HG02885 (cell line): Measurements from ENCODE around the gene DOCK2.

Experiments
- ATAC-seq: cut with Tn5 transposase; IDR thresholded peaks from one replicate; pipeline ENCODE4 v1.9.1; 2021; ENCODE audit warnings: mild to moderate bottlenecking; ENCODE audit not compliant: unreplicated experiment, poor library complexity

Gene DOCK2

DNA sequence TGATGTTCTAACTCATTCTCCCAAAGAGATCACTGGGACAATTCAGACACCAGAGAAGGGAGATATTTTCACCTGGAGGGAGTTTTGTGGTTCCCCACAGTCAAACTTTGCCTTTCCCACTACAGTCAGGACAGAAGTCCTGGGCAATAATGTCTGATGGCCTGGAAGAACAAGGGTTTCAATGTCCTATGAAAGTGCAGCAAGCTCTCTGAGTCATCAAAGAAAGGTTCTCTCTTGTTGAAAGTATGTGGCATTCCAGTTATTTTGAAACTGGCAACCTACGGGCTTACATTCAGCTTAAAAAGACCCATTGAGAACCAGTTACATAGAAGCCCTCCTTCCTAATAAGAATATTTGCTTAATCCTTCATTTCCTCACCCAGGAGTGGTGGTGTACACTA lies 239.3 kb downstream of the DOCK2 start:
- no peak for ATAC-seq

DNA sequence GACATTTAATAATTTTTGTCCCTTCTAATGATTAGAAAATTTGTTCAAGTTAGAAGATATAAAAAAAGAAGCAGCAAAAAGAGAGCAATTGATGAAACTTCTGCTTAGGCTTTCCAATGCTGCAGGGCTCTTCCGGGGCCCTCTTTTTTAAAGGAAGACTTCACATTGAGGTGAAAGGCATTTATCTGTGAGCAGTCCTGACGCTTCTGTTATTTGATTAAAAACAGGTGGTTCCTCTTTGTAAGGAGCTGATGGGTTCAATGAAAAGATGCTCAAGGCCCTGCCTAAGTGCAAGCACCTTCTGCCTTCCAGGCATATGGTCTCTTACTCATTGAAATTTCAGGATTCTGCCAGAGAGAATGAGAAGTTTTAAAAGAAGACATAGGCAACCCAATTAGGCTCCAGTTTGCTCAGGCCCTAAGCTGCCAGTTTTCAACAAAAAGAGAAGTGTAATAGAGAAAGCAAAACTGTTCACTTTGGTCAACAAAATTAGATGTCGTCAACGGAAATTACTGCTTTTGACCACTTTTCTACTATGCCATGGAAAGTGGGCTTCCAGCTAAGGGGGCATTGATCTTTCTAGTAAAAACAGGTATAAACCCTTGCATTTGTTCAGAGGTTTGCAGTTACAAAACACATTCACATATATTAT lies 243.1 kb downstream of the DOCK2 start:
- ATAC-seq = peak; percentile 71

DNA sequence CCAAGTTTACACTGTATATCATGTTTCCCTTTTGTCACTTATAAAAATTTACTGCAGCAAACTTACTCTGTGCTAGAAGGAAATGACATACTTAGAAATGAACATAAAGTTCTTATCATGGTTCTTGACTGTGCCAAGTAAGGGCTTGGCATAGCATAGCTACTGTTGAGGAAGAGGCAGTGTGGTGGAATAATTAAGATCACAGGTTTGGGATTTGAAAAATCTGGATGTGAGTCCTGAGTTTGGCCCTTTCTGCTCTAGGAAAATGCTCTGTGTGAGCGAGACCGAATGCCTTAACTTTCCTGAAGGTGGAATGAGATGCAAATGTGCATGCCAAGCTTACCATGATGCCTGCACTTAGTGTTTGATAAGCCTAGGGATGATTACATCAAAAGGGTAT lies 243.7 kb downstream of the DOCK2 start:
- no peak for ATAC-seq

DNA sequence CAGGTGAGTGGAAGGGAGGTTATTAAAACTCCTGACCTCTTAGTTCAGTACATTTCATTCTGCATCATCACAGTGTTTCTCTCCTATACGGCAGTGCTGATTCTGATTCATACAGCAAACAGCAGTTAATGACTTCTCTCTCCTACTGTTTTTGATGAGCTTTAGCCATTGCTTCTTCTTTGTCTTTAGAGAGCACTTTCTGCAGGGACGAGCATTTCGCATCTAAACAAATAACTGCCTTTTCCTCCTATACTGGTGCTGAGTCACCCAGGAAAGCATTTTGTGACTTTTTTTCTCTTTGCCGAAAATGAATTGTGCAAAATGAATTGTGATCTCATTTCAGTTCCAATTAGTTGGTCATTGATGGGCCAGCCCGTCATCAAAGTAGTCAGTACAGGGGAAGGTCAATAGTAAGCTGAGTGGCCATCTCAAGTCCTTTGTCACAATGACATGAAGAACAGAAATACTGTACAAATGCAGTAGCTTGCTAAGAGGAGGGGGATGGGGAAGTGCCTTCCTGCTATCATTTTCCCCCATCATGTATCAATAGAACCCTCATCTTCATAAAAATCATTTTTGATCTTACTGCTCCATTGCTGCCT lies 244.7 kb downstream of the DOCK2 start:
- no peak for ATAC-seq

DNA sequence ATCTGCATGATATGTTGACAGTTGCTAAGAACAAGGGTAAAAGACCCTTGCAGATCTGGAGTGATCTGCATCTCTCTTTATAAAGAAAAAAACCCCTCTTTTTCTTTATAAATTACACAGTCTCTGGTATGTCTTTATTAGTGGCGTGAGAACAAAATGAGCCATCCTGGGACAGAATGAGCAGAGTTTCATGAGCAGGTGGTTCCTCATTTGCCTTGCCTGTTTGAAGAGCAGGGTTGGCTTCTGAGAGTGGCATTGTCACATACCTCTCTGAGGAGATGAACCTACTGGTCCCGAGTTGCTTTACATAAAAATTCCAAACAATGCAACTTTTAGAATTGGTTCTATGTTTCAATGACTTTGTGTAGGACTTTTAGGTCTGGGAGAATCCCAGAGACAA lies 249.0 kb downstream of the DOCK2 start:
- peak; percentile 66 for ATAC-seq

DNA sequence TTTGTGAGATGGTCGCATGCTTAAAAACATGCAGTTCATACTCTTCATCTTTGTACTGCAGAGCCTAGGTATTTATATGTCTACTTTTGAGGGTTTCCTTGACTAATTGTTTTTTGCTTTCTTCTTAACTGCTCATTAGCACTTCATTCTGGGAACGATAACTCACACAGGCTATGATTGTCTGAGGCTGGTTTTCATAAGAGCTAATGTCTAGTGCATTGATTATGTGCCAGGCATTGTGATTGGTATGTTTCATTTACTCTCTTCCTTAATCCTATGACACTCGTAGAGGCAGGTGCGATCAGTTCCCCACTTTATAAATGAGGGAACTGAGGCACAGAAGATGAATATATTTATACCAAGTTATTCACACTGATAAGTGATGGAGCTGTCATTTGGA lies 249.6 kb downstream of the DOCK2 start:
- no peak for ATAC-seq

DNA sequence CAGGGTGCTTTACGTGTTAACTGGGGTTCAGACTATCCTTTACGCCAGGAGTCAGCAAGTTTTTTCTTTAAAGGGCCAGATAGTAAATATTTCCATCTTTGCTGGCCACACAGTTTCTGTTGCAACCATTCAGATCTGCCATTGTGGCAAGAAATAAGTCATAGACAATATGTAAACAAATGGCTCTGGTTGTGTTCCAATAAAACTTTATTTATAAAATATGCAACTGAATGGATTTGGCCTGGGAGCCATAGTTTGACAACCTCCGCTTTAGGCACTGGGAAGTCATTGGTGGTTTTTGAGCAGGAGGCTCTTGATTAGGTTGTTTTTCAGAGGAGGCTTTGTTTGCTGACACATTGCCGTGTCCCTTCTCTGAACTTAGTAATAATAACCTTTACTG lies 252.5 kb downstream of the DOCK2 start:
- ATAC-seq = no peak

DNA sequence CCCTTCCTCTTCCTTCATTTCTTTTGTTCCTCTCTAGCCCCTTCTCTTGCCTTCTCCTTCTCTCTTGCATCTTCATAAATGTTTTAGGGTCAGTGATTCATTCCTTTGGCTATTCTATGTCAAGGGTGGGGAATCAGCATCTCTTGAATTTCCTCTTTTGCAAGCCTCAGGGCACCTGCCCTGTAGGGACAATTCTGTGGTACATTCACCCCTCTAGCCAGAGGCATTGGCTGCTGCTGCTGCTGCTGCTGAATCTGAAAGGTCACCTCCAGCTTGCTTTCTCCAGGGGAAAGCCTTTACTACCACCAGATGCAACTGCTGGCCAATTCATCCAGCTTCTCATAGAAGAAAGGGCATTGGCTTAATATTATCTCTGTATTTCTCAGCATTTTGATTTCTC lies 255.9 kb downstream of the DOCK2 start:
- no peak for ATAC-seq

DNA sequence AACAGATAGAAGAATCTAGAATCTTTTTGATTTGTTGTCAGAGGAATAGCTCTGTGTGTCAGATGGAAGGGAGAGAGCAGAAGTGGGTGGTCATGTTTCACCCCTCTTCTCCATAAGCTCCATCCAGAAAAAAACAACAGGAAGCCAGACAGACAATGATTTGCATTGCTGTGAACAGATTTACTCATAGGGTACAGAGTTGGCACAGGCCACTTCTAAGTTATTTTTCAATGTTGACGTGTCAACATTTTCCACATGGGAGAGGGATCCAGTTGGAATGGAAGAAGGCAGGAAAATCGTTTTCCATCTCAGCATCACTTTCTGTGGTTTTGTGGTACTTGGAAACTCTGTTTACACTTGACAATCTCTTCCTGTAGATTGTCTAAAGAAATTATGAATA lies 256.5 kb downstream of the DOCK2 start:
- no peak for ATAC-seq

DNA sequence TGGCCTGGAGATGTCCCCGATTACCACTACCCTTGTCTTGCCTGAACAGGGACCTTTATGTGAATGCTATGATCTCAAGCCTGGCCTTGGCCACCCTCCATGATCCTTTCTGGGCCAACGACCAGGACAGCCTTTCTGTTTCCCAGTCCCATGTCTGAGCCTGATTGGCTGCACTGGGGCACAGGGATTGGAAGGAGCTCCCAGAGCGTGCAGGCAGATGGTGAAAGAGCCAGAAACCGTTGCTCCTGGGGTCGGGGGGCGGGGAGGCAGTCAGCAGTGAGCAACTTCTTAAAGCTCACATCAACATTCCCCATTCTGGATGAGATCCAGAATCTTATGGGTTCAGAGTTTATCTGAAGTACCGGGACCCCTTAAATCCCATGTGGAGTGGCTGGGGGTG lies 258.9 kb downstream of the DOCK2 start:
- ATAC-seq = no peak

DNA sequence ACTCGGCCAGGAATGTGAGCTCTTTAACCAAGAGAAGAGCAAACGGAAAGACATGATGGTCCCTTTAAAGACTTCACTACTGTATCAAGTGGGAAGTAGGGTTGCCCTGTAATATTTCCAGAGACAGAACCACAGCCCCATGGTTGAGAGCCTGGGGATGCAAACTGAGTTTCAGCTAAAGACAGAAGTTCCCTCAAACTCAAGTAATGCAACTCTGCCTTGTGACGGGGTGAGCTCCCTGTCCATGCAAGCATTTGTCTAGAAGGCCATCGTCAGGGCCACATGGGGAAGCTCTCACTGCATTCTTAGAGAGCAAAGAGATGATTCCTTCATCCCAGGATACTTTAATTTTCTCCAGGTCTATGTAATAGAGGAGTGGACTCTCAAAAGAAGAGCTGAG lies 260.4 kb downstream of the DOCK2 start:
- ATAC-seq = no peak

DNA sequence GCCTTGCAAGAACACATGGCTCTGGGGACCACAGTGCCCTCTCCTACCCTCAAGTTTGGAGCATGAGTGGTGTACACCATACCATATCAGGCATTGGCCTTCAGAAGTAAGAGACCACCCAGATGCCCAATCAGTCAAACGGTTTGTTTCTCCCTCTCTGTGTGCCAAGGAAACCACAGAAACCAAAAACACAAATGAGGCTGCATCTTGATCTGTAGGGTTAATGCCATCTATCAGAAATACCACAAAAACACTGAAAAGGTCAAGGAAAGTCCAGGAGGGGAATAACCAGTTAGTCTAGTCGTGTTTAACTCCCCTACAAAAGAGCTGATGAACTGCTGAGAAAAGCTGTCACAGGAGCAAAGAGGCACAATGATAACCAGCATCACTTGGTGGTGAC lies 264.8 kb downstream of the DOCK2 start:
- no peak for ATAC-seq

DNA sequence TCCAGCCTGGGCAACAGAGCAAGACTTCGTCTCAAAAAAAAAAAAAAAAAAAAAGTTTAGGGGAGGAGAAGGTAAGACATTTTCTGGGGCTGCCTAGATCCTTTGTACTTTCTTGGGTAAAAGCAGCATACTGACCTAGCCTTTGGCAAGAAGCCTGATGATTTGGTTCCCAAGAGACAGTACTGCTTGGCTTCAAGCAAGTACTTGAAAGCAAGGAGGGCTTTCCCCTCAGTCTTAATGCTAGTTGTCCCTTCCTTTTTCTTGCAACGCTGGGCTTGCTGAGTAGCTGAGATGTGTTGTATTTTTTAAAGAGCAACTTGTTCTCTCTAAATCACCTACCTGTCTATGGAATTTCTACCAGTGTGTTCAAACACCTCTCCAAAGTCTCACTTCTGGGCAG lies 267.0 kb downstream of the DOCK2 start:
- ATAC-seq = no peak

DNA sequence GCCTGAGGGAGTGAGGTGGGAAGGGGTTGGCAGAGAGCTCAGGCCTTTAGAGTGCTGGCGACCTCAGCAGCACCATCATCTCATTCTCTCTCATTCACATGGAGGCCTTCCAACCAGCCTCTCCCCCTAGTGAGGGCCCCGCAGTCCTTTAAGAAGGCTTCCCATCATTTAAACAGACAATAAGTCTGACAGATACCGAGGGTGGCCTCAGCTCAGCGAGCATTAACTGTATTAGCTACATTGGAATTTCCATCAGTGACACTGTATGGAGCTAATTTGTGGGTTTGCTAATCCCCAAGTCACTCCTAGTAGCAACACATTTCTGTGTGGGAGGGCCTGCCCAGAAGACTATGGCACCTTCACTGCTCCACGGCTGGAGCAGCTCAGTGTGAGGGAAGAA lies 267.4 kb downstream of the DOCK2 start:
- ATAC-seq = no peak

DNA sequence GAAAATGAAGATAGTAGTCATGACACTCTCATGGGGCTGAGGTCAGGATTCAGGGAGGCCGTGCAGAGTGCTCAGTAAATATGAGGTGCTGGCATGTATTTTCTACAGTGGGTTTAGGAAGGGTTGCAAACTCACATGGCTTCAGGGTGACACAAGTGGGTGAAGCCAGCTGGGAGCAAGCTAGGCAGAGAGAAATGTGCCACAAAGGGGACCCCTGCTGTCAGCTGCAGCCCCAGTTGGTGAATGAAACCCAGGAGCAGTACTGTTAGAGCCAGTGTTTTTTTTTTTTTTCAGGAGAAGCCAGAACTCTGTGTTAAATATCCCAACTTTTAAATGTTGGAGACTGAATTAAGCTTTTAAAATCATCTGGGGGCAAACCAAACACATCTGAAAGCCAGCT lies 267.9 kb downstream of the DOCK2 start:
- no peak for ATAC-seq

DNA sequence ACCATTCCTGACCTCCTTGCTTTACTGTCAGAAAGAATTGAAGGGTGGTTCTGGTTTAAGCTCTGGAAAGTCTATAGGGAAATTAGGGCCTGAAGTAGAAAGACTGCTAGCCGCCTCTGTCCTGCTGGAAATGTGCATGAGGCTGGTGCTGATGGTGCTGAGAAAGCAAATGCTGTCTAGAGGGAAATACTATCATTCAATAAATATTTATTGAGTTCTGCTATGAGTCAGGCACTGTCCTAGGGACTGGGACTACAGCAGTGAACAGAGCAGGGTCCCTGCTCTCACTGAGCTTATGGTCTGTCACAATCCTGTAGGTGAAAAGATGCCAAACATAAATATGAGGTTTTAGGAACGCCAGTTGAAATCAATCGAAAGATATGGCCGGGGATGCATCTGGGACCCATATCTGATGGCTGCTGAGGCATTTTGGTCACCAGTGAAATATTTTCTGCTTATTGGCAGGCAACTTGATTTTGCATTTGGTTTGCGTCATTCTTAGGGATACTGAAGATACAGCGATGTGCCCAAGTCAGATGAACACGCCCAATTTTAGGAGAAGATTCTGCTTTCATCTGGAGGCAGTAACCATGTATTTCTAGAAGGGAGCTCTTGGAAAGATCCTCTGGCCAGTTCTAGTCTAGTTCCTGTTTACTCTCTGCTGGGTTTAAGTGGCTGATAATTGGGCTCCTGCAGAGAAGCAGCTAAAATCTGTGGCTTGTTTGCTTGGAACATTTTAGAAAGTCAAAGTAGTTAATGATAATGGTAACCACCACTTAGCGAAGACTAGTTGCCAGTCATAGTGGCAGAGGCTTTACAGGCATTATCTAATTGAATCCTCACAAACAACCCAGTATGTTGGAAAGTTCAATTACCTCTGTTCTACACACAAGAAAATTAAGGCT lies 269.9 kb downstream of the DOCK2 start:
- no peak for ATAC-seq

DNA sequence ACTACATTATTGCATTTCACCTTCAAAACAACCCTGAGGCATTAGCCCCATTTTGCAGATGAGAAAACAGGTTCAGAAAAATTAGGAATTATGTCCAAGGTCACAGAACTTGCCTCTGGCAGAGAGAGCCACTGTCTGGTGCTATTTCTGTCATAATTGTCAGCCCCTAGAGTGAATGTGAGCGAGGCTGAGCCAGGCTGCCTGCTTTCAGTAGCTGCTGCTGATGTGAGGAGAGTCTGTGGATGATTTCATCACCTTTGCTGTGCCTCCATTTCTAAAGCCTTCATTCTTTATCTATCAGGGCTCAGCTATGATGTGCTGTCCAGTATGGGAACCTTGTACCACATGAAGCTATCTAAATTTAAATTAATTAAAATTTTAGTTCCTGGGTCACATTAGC lies 271.8 kb downstream of the DOCK2 start:
- no peak for ATAC-seq

DNA sequence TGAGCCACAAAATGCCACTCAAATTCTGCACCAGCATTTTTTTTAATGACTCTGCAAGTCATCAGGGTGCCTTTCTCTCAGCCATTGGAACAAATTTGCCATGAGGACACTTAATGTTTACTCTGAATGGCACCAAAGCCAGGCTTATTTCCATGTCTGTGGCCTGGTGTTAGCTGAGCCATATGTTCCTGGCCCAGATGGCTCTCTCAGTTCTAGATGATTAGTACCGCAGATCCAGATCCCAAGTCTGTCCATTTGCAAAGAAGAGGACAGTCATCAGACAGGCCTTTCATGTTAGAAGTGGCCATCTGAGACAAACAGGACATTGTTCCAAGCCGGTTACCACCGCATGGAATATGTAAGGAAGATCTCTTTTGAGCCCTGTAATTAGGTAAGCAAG lies 272.9 kb downstream of the DOCK2 start:
- no peak for ATAC-seq

DNA sequence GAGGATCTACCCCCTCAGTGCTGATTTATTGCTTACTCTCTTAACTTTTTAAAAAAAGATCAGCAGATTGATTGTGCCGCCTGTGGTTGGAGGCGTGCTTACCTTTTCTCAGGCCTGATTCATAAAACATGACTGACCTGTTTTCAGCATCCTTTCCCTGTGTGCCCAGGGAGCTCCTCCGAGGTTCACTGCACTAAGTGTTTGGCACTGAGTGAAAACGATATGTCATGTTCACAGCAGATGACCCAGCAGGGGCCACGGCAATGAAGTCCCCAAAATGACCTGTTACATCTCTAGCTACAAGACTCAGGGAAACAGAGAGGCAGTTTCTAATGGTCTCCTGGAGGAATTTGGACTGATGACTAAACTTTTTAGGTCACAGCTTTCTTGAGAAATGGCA lies 273.3 kb downstream of the DOCK2 start:
- ATAC-seq = no peak

DNA sequence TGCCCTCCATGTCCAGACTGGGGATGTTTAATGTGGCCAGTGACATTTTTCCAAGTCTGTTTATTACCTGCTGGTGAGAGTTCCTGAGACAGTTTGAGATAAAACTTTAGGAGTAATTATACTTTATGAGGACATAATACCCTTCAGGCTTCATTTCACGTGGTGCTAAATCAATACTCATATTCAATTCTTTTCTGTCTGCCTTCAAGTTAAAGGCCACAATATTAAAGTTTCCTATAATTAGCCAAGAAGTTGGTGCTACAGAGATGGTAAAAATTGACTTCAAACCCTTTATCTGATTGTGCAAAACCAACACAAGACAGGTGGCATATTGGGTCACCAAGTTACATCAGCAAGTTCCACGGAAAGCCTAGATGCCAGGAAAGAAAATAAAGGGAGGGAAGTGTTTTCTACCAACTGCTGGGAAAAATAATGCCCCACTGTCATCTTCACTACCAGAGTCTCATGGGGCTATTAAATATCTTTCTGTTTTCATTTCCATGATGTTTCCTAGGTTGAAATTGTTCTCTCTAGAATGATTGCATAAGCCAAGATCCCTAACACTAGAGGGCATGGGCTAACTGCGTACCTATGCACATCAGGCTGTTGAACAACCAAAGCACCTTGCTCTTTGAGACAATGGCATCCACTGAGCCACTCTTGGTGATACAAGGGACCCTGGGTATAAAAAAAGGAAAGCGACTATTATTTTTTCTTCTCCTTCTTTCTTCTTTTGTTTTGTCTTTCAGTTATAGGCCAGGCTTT lies 274.6 kb downstream of the DOCK2 start:
- ATAC-seq = no peak

DNA sequence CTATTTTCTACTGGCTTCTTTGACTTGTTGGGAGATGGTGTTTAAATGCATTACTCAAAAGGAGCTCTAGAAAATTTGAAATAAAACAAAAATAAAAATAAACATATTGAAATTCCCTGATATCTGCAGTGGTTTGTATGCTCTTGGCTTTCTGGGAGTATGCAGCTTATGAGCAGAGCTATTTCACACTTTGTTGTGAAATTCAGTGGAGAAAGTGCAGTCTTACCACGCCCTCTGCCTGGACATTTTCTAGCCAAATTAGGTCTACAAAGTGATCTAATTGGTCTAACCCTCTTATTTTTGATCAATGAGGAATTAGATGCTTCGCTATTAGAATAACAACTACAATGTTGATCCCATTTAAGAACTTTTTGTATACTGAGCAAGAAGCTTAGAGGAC lies 276.4 kb downstream of the DOCK2 start:
- ATAC-seq = no peak
